Measurements from ENCODE around the gene ANKIB1. TPM values are rescaled to one million over a fixed set of nuclear protein-coding genes. Genes with fewer than 3 reads are reported as not detected.
"Not testable (repeated sequence)": the region's sequence is repeated elsewhere in the genome, so short reads cannot be mapped to it uniquely, and the experiment has no call there.

ANKIB1 gene
- polyA plus RNA-seq, 1 experiment, result 35.0 TPM

- Histone ChIP-seq H3K4me3 (ENCODE audit: low read depth, low read length) (no peak overlapping the region), H3K27me3 (ENCODE audit: control insufficient read depth, insufficient read depth, low read length) (no peaks in the 10 kb centered on the region), H3K36me3 (ENCODE audit: control insufficient read depth, insufficient read depth, low read length) (no peaks in the 10 kb centered on the region; the same call in 1 of the 2 replicates)
- no peak for DNase-seq (ENCODE audit: low read depth)
- ChIA-PET POLR2A (no interaction called here), CTCF (interaction anchor here (1.0 to 1.3 kb wide), 2 partner anchors 68 to 93 kb away, joined by 3 to 4 read pairs; partner anchors contain the start of gene GATAD1)
- no peak for TF ChIP-seq CTCF (IDR thresholded peaks at IDR 0.05; ENCODE audit: insufficient read depth, low read depth, low read length)
Observed at GRCh38 chr7:92354214-92354613, 108.4 kb downstream of the ANKIB1 start.

- no peak overlapping the region for H3K4me3 ChIP-seq (ENCODE audit: low read depth, low read length)
- POLR2A ChIA-PET, result no interaction called here
- CTCF ChIA-PET, result no interaction called here
- H3K27me3 ChIP-seq (ENCODE audit: control insufficient read depth, insufficient read depth, low read length), result no peaks in the 10 kb centered on the region
- no peak for DNase-seq (ENCODE audit: low read depth)
- TF ChIP-seq CTCF (IDR thresholded peaks at IDR 0.05; ENCODE audit: insufficient read depth, low read depth, low read length), result no peak
- H3K36me3 ChIP-seq (ENCODE audit: control insufficient read depth, insufficient read depth, low read length), result no peaks in the 10 kb centered on the region; the same call in 1 of the 2 replicates
Observed at GRCh38 chr7:92356406-92356805, 110.6 kb downstream of the ANKIB1 start.

GRCh38 chr7:92357260-92357659 lies 111.5 kb downstream of the ANKIB1 start:
- no peaks in the 10 kb centered on the region; the same call in 1 of the 2 replicates for H3K36me3 ChIP-seq (ENCODE audit: control insufficient read depth, insufficient read depth, low read length)
- H3K27me3 ChIP-seq (ENCODE audit: control insufficient read depth, insufficient read depth, low read length), result no peaks in the 10 kb centered on the region
- H3K4me3 ChIP-seq (ENCODE audit: low read depth, low read length), result no peak overlapping the region
- ChIA-PET POLR2A (no interaction called here), CTCF (interaction anchor here (0.5 kb wide), 1 partner anchor 38 kb away, joined by 3 read pairs; no protein-coding TSS in a partner anchor)
- no peak for DNase-seq (ENCODE audit: low read depth)
- no peak for TF ChIP-seq CTCF (IDR thresholded peaks at IDR 0.05; ENCODE audit: insufficient read depth, low read depth, low read length)

DNA sequence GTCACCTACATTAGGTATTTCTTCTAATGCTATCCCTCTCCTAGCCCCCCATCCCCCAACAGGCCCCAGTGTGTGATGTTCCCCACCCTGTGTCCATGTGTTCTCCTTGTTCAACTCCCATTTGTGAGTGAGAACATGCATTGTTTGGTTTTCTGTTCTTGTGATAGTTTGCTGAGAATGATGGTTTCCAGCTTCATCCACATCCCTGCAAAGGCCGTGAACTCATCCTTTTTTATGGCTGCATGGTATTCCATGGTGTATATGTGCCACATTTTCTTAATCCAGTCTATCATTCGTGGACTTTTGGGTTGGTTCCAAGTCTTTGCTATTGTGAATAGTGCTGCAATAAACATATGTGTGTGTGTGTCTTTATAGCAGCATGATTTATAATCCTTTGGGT lies 113.4 kb downstream of the ANKIB1 start:
- H3K27me3 ChIP-seq (ENCODE audit: control insufficient read depth, insufficient read depth, low read length); DNase-seq (ENCODE audit: low read depth); CTCF ChIA-PET; H3K4me3 ChIP-seq (ENCODE audit: low read depth, low read length); H3K36me3 ChIP-seq (ENCODE audit: control insufficient read depth, insufficient read depth, low read length); POLR2A ChIA-PET: not testable (repeated sequence)

DNA sequence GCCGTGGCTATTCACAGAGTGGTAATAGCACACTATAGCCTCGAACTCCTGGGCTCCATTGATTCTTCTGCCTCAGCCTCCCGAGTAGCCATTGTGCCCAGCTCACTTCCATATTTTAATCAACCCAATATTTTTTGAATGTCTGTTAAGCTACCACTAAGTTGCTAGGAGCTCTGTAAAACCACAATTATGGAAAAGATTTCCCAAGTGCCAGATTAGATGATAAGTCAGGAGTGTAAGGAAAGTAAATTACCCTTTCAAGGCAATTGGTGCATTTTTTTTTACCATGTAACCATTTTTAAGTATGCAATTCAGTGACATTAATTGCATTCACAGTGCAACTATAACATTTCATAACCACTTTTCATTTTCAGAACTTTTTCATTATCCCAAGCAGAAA lies 114.0 kb downstream of the ANKIB1 start:
- ChIA-PET POLR2A (no interaction called here), CTCF (interaction anchor here (0.6 kb wide), 1 partner anchor 9 kb away, joined by 3 read pairs; no protein-coding TSS in a partner anchor)
- Histone ChIP-seq H3K27me3 (ENCODE audit: control insufficient read depth, insufficient read depth, low read length) (no peaks in the 10 kb centered on the region), H3K4me3 (ENCODE audit: low read depth, low read length) (no peak overlapping the region), H3K36me3 (ENCODE audit: control insufficient read depth, insufficient read depth, low read length) (peaks cover 2% of the 10 kb centered on the region; the same call in 1 of the 2 replicates)
- peak; percentile 37 for DNase-seq (ENCODE audit: low read depth)
- TF ChIP-seq CTCF (IDR thresholded peaks at IDR 0.05; ENCODE audit: insufficient read depth, low read depth, low read length), result no peak

DNA sequence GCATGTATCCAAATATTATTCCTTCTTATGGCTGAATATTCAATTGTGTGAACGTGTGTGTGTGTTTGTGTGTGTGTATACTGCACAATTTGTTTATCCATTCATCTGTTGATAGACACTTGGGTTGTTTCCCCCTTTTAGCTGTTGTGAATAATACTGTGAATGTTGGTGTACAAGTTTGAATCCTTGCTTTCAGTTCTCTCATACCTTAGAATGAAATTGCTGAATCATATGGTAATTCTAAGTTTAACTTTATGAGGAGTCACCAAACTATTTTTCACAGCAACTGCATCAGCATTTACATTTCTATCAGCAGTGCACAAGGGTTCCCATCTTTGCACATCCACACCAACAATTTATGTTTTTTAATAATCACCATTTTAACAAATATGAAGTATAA lies 114.6 kb downstream of the ANKIB1 start:
- ChIA-PET POLR2A (no interaction called here), CTCF (interaction anchor here (0.6 kb wide), 2 partner anchors 10 to 471 kb away, joined by 3 read pairs; no protein-coding TSS in a partner anchor)
- peaks cover 2% of the 10 kb centered on the region; the same call in 1 of the 2 replicates for H3K36me3 ChIP-seq (ENCODE audit: control insufficient read depth, insufficient read depth, low read length)
- no peak overlapping the region for H3K4me3 ChIP-seq (ENCODE audit: low read depth, low read length)
- no peak for TF ChIP-seq CTCF (IDR thresholded peaks at IDR 0.05; ENCODE audit: insufficient read depth, low read depth, low read length)
- no peaks in the 10 kb centered on the region for H3K27me3 ChIP-seq (ENCODE audit: control insufficient read depth, insufficient read depth, low read length)
- no peak for DNase-seq (ENCODE audit: low read depth)

All from BJ (cell line).